ENCODE measurements around the gene RNASE11. TPM values are rescaled to one million over a fixed set of nuclear protein-coding genes. Genes with fewer than 3 reads are reported as not detected.
A peak's percentile ranks its signal among the peaks of the same experiment; 100 is the strongest.
"Not testable (repeated sequence)": the region's sequence is repeated elsewhere in the genome, so short reads cannot be mapped to it uniquely, and the experiment has no call there.

The RNASE11 gene
- not detected for total RNA-seq
- long read RNA-seq: 0 reads

DNA sequence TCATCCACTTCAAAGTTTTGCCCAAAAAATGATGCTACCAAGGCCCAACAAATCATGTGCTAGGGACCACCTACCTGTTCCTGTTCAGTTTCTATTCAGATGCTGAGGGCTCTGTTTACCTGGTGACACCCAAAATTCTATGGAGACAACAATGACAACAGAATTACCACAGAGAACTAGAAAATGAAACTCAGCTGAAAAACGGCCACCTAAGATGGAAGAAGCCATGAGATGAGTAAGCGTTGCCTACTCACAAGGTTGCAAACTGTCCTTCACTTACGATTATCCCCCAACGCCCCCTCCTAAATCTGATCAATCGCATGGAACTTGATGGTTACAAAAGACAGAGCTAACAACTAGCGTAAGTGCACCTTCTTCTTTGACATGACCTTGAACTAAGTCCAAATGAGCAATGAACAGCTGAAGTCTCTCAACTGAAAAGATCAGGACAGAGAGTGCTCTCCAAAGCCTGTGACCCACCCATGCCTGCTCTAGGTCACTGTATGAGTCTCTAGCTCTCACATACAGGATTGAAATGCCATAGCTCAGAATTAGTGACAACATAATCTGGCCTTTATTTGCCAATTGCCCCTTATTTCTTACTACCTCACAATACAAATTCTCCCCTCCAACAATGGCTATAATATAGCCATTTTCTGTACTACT is at the start of gene RNASE11:
RNASE11 (minus strand) TSS at position 513 of the 666 bp plus-strand sequence.
- intact Hi-C loops (cut with micrococcal nuclease): no loop called here
- ATAC-seq (no peak), DNase-seq (no peak)

DNA sequence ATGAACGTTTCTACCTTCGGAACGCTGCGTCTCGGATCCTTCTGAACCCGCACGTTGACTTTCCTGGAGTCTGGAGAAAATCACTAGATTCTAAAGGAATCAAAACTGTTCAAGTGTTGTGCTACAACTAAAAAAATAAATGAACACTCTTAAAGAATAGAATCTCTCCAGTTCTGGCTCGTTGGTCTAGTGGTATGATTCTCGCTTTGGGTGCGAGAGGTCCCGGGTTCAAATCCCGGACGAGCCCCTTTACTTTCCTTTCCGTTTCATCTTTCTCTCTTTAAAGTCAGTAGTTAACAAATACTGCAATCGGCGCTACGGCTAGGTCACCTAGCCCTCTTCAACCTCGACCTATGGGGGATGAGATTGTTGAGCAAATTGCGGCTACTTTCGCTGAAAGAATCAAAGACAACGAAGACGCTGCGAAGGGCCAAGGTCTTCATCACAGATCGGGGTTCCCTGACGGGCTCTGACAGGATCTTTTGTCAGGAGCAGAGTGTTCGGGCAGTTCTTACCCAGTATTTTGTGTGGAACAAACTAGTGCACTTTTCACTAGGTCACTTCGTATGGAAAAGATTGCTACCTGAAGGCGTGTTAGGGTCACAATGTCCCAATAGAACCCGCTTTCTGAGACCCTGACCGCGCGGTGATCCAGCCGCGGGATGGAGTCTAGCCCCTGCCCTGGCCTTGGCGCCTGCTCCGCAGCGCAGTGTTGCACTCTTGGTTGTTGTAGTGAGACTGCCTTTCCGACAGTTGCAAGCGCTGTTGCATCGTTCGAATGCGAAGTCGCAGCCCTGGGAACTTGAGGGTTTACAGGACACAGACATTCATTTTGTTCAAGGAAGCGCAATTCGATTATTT is 45.3 kb upstream of the RNASE11 start:
- intact Hi-C loops (cut with micrococcal nuclease): no loop called here
- ATAC-seq (peak; percentile 75), DNase-seq (no peak)

DNA sequence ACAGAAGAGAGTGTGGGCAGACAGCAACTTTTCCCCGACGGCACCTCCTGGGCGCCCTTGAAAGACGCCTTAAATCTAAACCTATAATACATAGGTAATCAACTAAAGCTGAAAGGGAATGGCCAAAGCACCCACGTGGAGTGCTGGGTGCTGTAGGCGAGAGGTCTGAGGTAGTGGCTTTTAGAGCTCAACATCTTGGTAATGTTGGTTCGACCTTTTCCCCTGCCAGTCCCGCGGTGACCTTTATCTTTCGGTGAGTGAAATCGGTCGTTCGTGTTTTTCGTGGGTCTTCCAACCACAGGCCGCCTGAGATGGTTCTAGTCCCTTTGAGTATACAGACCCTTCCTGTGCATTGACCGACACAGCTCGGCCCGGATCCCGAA is 44.6 kb upstream of the RNASE11 start:
- intact Hi-C loops (cut with micrococcal nuclease): no loop called here
- ATAC-seq (no peak), DNase-seq (no peak)

DNA sequence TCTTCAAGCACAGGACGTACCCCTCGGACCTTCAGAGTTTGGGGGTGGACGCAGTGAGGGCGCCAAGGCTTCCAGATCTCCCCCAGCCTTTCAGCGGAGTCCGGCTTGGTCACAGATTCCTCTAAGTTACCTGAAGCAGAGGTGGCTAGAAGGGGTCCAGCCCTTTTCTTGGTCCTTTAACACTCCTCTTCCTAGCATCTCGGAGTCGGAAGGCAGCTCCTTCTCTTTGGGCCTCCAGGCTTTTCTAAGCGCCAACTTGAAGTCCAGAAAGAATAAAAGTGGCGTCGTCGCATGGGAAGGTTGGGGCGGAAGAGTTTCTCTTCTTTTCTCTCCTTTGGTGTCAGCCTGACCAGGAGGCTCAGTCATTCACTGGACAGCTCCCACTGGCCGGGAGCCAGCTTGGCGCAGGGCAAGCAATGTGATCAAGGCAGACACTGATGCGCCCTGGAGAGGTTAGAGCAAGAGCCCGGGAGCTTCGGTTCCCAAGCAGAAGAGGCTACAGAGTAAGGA is 44.1 kb upstream of the RNASE11 start:
- DNase-seq (peak; percentile 86), ATAC-seq (peak; percentile 91)
- intact Hi-C loops (cut with micrococcal nuclease): no loop called here

DNA sequence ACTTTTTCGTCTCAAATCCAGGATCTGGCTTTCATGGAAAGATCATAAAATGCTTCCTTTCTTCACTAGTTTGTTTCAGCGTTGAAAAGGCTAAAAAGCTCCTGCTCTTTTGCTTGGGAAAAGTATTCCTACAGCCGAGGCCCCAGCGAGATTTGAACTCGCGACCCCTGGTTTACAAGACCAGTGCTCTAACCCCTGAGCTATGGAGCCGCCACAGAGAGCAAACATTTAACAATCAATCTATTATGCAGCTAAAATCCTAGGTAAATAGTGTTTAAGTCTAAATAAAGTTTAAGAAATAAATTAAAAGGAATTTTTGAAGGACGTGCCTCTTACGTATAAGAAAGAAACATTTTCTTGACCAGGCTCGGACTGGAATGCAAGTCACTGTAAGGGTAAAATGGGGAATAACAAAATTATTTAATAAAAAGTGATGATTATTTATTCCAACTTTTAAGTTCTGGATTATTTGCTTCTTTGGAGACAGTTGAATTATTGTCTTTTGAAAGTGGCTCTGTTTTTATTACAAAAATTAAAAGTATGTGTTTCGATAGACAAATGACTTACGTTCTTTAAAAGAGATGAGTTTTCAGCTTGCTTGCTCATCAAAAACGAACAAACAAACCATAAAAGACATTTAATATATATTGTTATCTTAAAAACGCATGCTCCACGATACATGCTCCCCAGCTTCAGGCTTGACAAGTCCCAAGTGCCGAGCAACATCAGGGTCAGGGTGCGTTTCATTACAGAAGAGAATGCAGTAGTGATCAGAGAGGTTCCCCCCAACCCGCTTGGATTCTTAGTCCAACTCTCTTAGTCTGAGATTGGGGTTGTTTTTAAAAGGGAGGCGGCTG is 43.5 kb upstream of the RNASE11 start:
- ATAC-seq (peak; percentile 59), DNase-seq (no peak)
- intact Hi-C loops (cut with micrococcal nuclease): no loop called here

DNA sequence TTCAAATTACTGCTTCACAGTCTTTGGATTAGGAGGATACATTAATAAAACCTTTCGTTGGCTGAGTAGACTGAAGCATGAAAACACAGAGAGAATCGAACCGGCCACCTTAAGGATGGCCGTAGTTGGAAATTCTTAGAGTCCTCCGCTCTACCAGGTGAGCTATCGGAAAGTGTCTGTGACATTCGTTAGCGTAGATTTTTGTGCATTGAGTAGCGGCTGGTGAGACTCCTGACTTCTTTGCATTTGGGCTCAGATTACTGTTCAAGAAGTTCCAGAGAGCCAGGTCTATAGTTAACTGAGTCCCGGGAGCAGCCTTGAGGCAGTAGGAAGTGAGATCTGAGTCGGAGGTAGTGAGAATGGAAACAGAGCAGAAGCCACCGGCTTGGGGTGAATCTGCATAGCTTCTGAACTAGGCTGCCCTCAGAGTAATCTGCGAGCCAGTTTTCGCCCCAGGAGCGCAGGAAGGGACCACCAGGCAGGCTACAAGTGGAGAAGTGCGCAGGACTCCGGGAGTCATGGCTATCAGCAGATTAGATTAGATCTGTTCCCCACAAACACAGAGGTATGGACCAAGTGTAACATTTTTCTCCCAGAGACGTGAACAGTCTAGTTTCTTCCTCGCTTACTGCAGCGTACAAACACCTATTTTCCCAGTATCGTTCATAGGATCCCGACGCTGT is 42.7 kb upstream of the RNASE11 start:
- intact Hi-C loops (cut with micrococcal nuclease): no loop called here
- ATAC-seq: no peak
- no peak for DNase-seq

DNA sequence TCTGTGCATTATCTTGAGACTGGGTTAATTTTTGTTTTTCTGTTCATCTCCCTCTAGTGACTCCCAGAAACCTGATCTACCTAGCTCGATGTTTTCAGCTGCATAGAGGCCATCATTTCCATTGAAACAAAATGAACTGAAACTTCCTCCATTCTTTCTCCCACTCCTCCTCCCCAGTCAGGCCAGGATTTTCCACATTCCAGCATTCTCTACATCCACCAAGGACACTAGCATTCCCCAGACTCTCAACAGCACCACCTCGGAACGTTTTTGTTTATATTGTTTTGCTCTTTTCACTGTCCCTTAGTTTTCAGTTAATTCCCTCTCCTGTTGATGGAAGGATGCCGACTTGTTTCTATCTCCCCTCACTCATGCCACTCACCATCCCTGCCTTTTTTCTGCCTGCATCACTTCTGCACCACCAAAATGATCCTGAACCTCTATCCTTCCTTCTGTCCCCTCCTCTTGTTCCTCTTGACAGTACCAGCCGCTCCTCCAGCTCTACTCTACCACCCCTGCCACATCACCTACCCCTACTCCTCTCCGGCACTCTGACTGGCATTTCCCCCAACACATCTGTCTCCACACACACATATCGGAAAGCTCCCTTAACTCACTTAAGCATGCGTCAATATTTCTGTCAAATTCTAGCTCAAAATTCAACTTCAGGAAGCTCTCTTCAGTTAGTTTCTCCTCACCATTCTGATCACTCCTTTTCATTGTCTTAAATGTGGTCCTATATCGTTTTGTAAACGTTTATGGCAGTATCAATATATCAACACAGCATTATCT is 40.5 kb upstream of the RNASE11 start:
- no peak for DNase-seq
- no peak for ATAC-seq
- intact Hi-C loops (cut with micrococcal nuclease): no loop called here

DNA sequence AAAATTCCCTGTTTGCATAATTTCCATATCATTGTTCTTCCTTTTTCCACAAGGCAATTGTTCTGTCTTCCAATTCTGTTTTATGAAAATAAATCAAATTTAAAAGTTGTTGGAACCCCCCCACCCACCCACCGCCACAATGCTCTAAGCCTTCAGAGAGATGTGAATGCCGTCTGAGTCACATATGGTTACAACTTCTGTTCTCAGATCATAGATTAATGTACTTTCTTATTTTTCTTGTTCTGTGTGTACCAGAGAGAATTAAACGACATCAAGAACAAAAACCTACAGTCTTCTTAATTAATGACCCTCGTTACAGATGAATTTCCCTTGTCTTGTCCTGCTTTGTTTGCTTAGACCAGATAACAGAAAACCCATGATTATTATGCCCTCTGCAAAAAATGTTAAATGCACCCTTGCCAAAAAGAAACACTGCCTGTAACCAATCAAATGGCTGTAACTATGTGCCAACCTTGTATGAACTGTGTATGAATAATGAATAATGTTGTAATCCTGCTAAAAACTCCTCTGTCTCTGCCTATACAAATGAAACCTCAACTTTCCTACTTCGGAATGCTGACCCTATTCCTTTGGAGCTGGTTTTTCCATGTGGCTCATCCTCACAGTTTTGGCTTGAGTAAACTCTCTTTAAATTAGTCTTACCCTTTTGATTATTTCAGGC is 39.7 kb upstream of the RNASE11 start:
- intact Hi-C loops (cut with micrococcal nuclease): no loop called here

DNA sequence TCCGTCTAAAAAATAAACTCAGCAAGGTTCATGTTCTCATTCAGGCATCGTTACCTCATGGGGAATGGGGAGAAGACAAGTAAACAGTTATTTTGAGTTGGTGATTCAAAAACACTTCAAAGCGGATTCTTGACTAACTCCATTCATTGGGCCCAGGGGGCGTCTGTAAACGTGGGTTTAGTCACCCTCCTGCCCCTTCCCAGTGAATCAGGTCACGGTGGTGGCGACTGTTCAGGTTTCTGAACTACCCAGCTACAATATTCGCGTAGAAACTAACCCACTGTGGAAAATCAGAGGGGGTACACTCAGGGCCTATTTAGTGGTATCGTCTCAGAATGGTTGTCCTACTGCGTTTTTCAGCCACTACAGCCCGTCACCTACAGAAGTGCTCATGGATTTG is 38.5 kb upstream of the RNASE11 start:
- intact Hi-C loops (cut with micrococcal nuclease): no loop called here
- ATAC-seq: no peak
- no peak for DNase-seq

More for the DNA sequence above, 39.7 kb upstream of the RNASE11 start:
- no peak for ATAC-seq
- DNase-seq: no peak

DNA sequence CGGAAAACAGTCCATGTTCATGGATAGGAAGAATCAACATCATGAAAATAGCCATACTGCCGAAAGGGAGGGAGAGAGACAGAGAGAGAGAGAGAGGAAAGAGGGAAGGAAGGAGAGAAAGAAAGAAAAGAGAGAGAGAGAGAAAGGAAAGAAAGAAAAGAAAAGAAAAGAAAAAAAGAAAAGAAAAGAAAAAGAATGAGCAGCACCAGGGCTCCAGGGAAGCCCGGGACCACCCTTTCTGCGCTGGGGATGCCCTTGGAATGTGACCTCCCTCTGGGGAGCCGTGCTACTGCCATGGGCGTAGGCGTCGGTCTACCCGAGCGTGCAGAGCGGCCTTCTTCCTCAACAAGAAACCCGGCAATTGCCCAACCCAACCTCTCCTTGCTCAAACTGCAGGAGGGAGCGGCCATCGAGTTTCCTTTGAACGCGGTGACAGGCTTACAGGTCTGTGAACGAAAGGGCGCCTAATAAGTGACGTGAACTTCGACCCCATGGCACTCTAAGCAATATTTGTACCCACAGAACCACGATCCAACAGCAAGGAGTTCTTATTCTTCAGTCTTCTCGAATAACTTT is 36.8 kb upstream of the RNASE11 start:
- ATAC-seq: peak; percentile 63
- intact Hi-C loops (cut with micrococcal nuclease): no loop called here

DNA sequence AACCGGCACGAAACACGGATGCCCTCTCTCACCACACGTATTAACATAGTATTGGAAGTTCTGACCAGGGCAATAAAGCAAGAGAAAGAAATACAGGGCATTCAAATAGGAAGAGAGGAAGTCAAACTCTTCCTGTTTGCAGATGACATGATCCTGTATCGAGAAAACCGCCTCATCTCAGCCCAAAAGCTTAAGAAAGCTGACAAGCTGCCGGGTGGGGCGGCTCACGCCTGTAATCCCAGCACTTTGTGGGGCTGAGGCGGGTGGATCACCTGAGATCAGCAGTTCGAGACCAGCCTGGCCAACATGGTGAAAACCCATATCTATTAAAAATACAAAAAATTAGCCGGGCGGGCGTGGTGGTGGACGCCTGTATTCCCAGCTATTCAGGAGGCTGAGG is 36.0 kb upstream of the RNASE11 start:
- intact Hi-C loops (cut with micrococcal nuclease): no loop called here
- ATAC-seq: no peak

More for the DNA sequence above, 36.8 kb upstream of the RNASE11 start:
- peak; percentile 60 for DNase-seq

DNA sequence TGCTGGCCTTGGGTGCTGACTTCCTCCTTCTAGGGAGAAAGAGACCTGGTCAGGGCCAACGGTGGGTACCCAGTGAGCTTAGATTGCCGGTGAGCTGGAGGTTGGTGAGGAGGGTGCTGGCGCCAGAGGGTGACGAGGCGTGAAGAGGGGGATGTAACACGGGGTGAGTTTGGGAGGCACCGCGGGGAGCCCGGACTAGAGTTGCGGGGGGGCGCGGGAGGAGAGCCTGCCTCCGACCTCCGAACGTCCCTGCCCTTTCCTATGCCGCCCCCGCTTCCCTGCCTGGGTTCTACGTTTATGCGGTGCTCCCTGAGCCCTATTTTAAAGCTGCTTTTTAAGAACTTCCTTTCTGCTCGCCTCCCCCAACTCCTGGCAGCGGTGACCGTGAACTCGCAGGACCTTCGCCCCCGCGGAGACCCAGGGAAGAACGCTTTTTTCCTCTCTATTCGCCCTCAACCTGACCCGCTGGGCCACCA is 35.1 kb upstream of the RNASE11 start:
- no peak for ATAC-seq
- DNase-seq: no peak
- intact Hi-C loops (cut with micrococcal nuclease): no loop called here

More for the DNA sequence above, 36.0 kb upstream of the RNASE11 start:
- DNase-seq: no peak

DNA sequence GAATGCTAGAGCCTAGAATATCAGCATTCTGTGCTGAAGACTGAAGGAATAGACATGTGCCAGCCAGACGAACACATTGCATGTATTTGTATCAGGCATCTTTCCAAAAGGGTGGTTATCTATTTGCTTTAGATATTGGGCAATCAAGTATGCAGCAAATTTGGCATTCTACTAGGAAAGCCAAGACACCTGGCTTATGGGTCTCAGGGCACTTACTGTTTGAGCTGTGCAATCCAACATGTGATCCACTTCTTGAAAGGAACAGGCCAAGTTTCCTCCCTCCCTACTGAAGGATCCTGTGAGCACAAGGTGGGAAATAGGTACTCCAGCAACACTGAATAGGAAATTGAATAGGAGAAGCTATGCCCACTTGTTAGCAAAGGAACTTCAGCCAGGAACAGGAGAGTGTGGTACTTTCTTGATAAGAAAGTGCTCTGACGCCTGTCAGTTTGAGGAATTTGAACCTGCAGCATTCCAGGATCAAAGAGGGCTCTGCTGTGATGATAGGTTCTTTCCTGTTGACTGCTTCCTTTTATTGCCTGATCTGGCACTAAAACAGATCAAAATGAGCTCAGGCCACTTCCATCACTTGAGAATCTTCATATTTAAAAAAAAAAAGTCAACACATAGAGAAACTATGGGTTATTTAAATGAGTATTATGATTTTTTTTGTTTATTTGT is 33.1 kb upstream of the RNASE11 start:
- intact Hi-C loops (cut with micrococcal nuclease): no loop called here
- DNase-seq (no peak), ATAC-seq (no peak)

DNA sequence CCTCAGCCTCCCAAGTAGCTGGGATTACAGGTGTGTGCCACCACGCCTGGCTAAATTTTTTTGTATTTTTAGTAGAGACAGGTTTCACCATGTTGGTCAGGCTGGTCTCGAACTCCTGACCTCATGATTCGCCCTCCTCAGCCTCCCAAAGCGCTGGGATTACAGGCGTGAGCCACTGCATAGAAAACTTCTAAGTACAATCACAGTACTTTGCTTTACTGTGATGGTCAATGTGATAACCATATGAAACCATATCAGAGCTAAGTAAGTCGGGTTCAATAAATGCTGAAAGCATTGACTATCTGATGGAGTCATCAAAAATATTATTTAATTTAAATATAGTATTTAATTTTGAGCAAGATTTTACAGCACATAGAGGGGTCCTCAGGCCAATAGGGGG is 31.9 kb upstream of the RNASE11 start:
- DNase-seq; ATAC-seq; intact Hi-C loops (cut with micrococcal nuclease): not testable (repeated sequence)

DNA sequence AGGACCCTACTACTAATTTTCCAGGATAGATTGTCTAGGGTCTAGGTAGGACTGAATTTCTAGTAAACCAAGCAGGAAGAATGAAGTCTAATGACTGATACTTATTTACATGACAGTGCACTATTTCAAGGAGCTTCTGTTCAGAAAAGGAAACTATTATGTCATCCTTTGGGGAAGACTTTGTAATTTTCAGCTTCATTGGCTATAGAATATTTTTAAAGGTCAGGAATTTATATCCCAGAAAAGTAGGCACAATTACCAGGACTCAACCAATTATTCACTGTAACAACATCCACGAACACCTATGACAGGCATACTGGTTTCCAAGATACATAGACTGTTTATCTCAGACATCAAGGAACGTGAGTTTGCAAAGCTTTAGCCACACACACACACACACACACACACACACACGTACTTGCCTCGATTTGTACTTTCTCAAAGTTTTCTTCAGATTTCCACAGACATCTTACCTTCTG is 30.5 kb upstream of the RNASE11 start:
- intact Hi-C loops (cut with micrococcal nuclease): no loop called here
- DNase-seq: no peak
- no peak for ATAC-seq

All from left ventricle myocardium superior (tissue), 1 donor.